Chondrocyte (in vitro differentiated cells): ENCODE data around the gene FLNB. TPM values are rescaled to one million over a fixed set of nuclear protein-coding genes. Genes with fewer than 3 reads are reported as not detected.

Experiments
- DNase-seq: peaks from one replicate; pipeline ENCODE4 v3.0.0; 2021; ENCODE audit warnings: mixed read lengths, low spot score
- H3K27ac Mint-ChIP-seq: one replicate; pipeline ENCODE4 v1.8.0; 2021; ENCODE audit warnings: mild to moderate bottlenecking, moderate library complexity, mixed read lengths; ENCODE audit not compliant: unreplicated experiment
- H3K27me3 Mint-ChIP-seq: 2 replicates; pipeline ENCODE4 v1.8.0; 2021; ENCODE audit warnings: low read depth, mixed read lengths
- H3K36me3 Mint-ChIP-seq: 2 replicates; pipeline ENCODE4 v1.8.0; 2021; ENCODE audit warnings: low read depth, mixed read lengths
- H3K4me1 Mint-ChIP-seq: 2 replicates; pipeline ENCODE4 v1.8.0; 2021; ENCODE audit warnings: low read depth, mild to moderate bottlenecking, mixed read lengths
- H3K4me3 Mint-ChIP-seq: one replicate; pipeline ENCODE4 v1.8.0; 2021; ENCODE audit warnings: mild to moderate bottlenecking, moderate library complexity, mixed read lengths; ENCODE audit not compliant: unreplicated experiment
- H3K9me3 Mint-ChIP-seq: 2 replicates; pipeline ENCODE4 v1.8.0; 2021; ENCODE audit warnings: low read depth, mixed read lengths
- CTCF ChIP-seq: fragments of 200-600 bp; sonication (generic); IDR thresholded peaks from 2 replicates; pipeline ENCODE4 v1.5.0; 2021; ENCODE audit warnings: antibody characterized with exemption, mild to moderate bottlenecking, moderate library complexity
- total RNA-seq: library from RNA; stranded (reverse); gene quantifications from 3 replicates; pipeline ENCODE4 v1.2.1, GENCODE V29; 2021

FLNB gene
- total RNA-seq, 1 donor from 2014 or later: 70.2 TPM

DNA sequence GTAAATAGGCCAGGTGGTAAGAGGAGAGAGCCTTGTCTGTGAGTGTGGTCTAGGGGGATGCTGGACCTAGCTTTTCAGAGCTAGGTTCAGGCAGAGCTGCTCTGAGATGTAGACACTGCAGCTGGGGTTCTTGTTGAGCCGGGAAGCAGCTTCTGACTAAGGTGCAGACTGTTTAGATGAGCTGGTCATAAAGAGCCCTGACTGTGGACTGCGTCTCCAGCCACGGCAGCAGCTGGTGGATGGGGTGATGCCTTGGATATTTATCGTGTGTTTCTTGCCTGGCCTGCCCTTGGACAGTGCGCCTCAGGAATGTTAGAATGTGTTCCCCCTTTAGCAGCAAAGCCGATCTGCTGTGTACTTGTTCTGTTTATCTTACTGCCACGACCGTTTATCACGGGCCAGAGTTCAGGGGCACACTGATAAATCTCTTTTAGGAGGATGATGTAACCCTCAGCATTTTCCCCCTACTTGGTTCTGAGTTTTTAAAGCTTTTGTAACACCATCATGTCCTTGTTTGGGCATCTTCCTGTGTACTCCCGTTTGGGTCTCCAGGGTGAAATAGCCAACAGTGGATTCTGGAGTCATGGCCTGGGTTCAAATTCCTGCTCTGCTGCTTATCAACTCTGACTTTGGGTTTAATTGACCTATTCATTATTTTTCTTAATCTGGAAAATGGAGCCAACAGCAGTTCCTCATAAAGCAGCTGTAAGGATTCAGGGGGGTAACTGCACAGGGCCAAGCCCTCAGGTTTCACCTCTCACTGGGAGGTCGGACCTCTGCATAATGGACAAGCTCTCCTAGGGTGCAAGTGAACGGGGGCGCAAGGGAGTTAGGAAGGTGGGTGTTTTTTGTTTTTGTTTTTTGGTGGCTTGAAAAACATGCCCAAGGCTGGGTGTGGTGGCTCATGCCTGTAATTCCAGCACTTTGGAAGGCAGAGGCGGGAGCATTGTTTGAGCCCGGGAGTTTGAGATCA, 51.4 kb downstream of the FLNB start:
- DNase-seq: peak; percentile 32
- Mint-ChIP-seq H3K4me3 (peak overlapping the region; percentile 17), H3K27me3 (no peaks in the 10 kb centered on the region), H3K36me3 (no peaks in the 10 kb centered on the region), H3K9me3 (no peaks in the 10 kb centered on the region), H3K4me1 (peaks cover 46% of the 10 kb centered on the region), H3K27ac (peak overlapping the region; percentile 89)
- TF ChIP-seq CTCF: no peak

GRCh38 chr3:58062472-58062871, 54.2 kb downstream of the FLNB start:
- H3K27ac Mint-ChIP-seq: no peak overlapping the region
- H3K27me3 Mint-ChIP-seq: no peaks in the 10 kb centered on the region
- H3K4me3 Mint-ChIP-seq: no peak overlapping the region
- H3K9me3 Mint-ChIP-seq: no peaks in the 10 kb centered on the region
- DNase-seq: no peak
- H3K4me1 Mint-ChIP-seq: peaks cover 72% of the 10 kb centered on the region
- no peak for TF ChIP-seq CTCF
- H3K36me3 Mint-ChIP-seq: no peaks in the 10 kb centered on the region

GRCh38 chr3:58063022-58063815, 55.0 kb downstream of the FLNB start:
- TF ChIP-seq CTCF: no peak
- no peaks in the 10 kb centered on the region for H3K36me3 Mint-ChIP-seq
- H3K4me1 Mint-ChIP-seq: peaks cover 78% of the 10 kb centered on the region
- H3K27me3 Mint-ChIP-seq: no peaks in the 10 kb centered on the region
- no peaks in the 10 kb centered on the region for H3K9me3 Mint-ChIP-seq
- H3K27ac Mint-ChIP-seq: peak overlapping the region; percentile 23
- no peak overlapping the region for H3K4me3 Mint-ChIP-seq
- no peak for DNase-seq

DNA sequence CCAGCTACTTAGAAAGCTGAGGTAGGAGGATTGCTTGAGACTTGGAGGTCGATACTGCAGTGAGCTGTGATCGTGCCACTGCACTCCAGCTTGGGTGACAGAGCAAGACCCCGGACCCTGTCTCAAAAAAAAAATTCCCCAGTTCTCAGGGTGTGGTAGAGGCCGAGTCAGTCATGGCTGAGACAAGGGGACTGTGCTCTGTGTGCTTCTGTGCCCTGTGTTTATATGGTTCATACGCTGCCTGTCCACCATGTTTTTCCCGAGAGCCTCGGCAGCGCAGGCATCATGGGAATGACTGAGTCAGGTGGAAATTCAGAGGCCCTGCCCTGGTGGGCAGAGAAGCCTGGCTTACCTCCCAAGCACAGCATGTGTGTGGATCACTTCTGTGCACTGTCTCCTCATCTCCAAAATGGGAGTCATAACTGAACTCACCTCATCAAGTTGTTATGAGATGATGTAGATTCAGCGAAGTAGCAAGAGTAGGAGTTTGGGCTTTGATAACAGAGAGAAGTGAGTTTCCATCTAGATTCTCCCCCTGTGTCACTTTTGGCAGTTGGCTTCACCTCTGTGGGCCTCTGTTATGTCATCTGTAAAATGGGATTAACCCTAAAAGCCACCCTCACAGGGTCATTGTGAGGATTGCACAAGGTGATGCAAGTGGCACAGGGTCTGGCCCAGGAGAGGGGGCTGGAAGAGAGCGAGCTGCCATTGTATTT, 56.9 kb downstream of the FLNB start:
- H3K27me3 Mint-ChIP-seq: no peaks in the 10 kb centered on the region
- no peaks in the 10 kb centered on the region for H3K9me3 Mint-ChIP-seq
- H3K4me1 Mint-ChIP-seq: peaks cover 67% of the 10 kb centered on the region
- no peak for TF ChIP-seq CTCF
- no peaks in the 10 kb centered on the region for H3K36me3 Mint-ChIP-seq
- peak overlapping the region; percentile 87 for H3K27ac Mint-ChIP-seq
- no peak overlapping the region for H3K4me3 Mint-ChIP-seq
- no peak for DNase-seq

GRCh38 chr3:58065700-58066167, 57.5 kb downstream of the FLNB start:
- H3K4me3 Mint-ChIP-seq: no peak overlapping the region
- no peak for TF ChIP-seq CTCF
- no peak for DNase-seq
- H3K9me3 Mint-ChIP-seq: no peaks in the 10 kb centered on the region
- H3K27me3 Mint-ChIP-seq: no peaks in the 10 kb centered on the region
- peaks cover 64% of the 10 kb centered on the region for H3K4me1 Mint-ChIP-seq
- peak overlapping the region; percentile 87 for H3K27ac Mint-ChIP-seq
- no peaks in the 10 kb centered on the region for H3K36me3 Mint-ChIP-seq
